ENCODE results near the gene IGF2BP2. TPM values are rescaled to one million over a fixed set of nuclear protein-coding genes. Genes with fewer than 3 reads are reported as not detected.

IGF2BP2 gene
- total RNA-seq, 1 donor from 2014 or later, result 187 TPM

- DNase-seq (ENCODE audit: low spot score, unreplicated experiment), result peak; percentile 44
- Mint-ChIP-seq H3K27me3 (no peaks in the 10 kb centered on the region), H3K4me3 (ENCODE audit: low read depth) (peak overlapping the region; percentile 93), H3K36me3 (ENCODE audit: insufficient read depth) (peaks cover 12% of the 10 kb centered on the region), H3K4me1 (ENCODE audit: low read depth) (peaks cover 38% of the 10 kb centered on the region), H3K27ac (peak overlapping the region; percentile 99), H3K9me3 (ENCODE audit: low read depth) (no peaks in the 10 kb centered on the region)
- peak; percentile 33 for TF ChIP-seq CTCF (IDR thresholded peaks at IDR 0.05; ENCODE audit: unreplicated experiment)
Observed at GRCh38 chr3:185823078-185824044, 1.5 kb downstream of the IGF2BP2 start.

- no peak for DNase-seq (ENCODE audit: low spot score, unreplicated experiment)
- Mint-ChIP-seq H3K27ac (peak overlapping the region; percentile 98), H3K36me3 (ENCODE audit: insufficient read depth) (peaks cover 4% of the 10 kb centered on the region), H3K4me1 (ENCODE audit: low read depth) (peaks cover 37% of the 10 kb centered on the region), H3K27me3 (no peaks in the 10 kb centered on the region), H3K4me3 (ENCODE audit: low read depth) (peak overlapping the region; percentile 92), H3K9me3 (ENCODE audit: low read depth) (no peaks in the 10 kb centered on the region)
- no peak for TF ChIP-seq CTCF (IDR thresholded peaks at IDR 0.05; ENCODE audit: unreplicated experiment)
Observed at GRCh38 chr3:185822221-185823000, 2.4 kb downstream of the IGF2BP2 start.

GRCh38 chr3:185820973-185821758, 3.7 kb downstream of the IGF2BP2 start:
- H3K36me3 Mint-ChIP-seq (ENCODE audit: insufficient read depth), result no peaks in the 10 kb centered on the region

GRCh38 chr3:185818267-185818875, 6.5 kb downstream of the IGF2BP2 start:
- H3K36me3 Mint-ChIP-seq (ENCODE audit: insufficient read depth), result no peaks in the 10 kb centered on the region
- DNase-seq (ENCODE audit: low spot score, unreplicated experiment), result no peak
- H3K27me3 Mint-ChIP-seq, result no peaks in the 10 kb centered on the region
- no peak for TF ChIP-seq CTCF (IDR thresholded peaks at IDR 0.05; ENCODE audit: unreplicated experiment)
- no peaks in the 10 kb centered on the region for H3K9me3 Mint-ChIP-seq (ENCODE audit: low read depth)
- peak overlapping the region; percentile 15 for H3K27ac Mint-ChIP-seq
- peaks cover 51% of the 10 kb centered on the region for H3K4me1 Mint-ChIP-seq (ENCODE audit: low read depth)
- peak overlapping the region; percentile 2 for H3K4me3 Mint-ChIP-seq (ENCODE audit: low read depth)

More at GRCh38 chr3:185820973-185821758, 3.7 kb downstream of the IGF2BP2 start:
- H3K27me3 Mint-ChIP-seq, result no peaks in the 10 kb centered on the region
- TF ChIP-seq CTCF (IDR thresholded peaks at IDR 0.05; ENCODE audit: unreplicated experiment), result no peak
- H3K4me1 Mint-ChIP-seq (ENCODE audit: low read depth), result peaks cover 36% of the 10 kb centered on the region
- H3K27ac Mint-ChIP-seq, result peak overlapping the region; percentile 78
- peak overlapping the region; percentile 56 for H3K4me3 Mint-ChIP-seq (ENCODE audit: low read depth)
- DNase-seq (ENCODE audit: low spot score, unreplicated experiment), result no peak
- no peaks in the 10 kb centered on the region for H3K9me3 Mint-ChIP-seq (ENCODE audit: low read depth)
